Thyroid gland (tissue), 4 donors: Measurements from ENCODE around the gene GRIA1. TPM values are rescaled to one million over a fixed set of nuclear protein-coding genes. Genes with fewer than 3 reads are reported as not detected.

ENCODE experiments used
- DNase-seq, 2 donors: peaks; one replicate each; pipeline ENCODE4 v3.0.0-alpha.2; 2019
- H3K27ac ChIP-seq, 3 donors: fragments of 200-600 bp; sonication (generic); 1 replicate in 2 of 3; 2 replicates in 1 of 3; pipeline ENCODE4 v1.5.1; 2016 to 2019; ENCODE audit warnings: mild to moderate bottlenecking in 1 of 3, moderate library complexity in 1 of 3
- H3K27me3 ChIP-seq: fragments of 200-600 bp; sonication (generic); one replicate; pipeline ENCODE4 v1.5.1; 2019
- H3K36me3 ChIP-seq, 2 donors: fragments of 200-600 bp; sonication (generic); one replicate each; pipeline ENCODE4 v1.5.1; 2016 to 2019
- H3K4me1 ChIP-seq, 2 donors: fragments of 200-600 bp; sonication (generic); one replicate each; pipeline ENCODE4 v1.5.1; 2017 to 2019
- H3K4me3 ChIP-seq, 3 donors: fragments of 200-600 bp; sonication (generic); replicated peaks in 1 of 3; 1 replicate in 2 of 3; 2 replicates in 1 of 3; pipeline ENCODE4 v1.5.1; 2016; ENCODE audit warnings: mild to moderate bottlenecking in 1 of 3
- H3K9me3 ChIP-seq: fragments of 200-600 bp; sonication (generic); one replicate; pipeline ENCODE4 v1.5.1; 2017
- CTCF ChIP-seq, 6 experiments: fragments of 200-600 bp in 3 of 6; fragments of 450-650 bp in 3 of 6; sonication (generic) in 3 of 6; IDR thresholded peaks; one replicate each; pipeline ENCODE4 v1.5.1; 2016 to 2019; ENCODE audit warnings: antibody characterized with exemption in 6 of 6, mild to moderate bottlenecking in 2 of 6, inconsistent platforms in 1 of 6, moderate library complexity in 1 of 6
- POLR2A ChIP-seq, 2 donors: fragments of 450-650 bp; IDR thresholded peaks; one replicate each; pipeline ENCODE4 v1.6.1; 2017; ENCODE audit warnings: antibody characterized with exemption in 2 of 2, mild to moderate bottlenecking in 2 of 2, moderate library complexity in 1 of 2
- WGBS, 2 donors: methylation state at CpG; one replicate each; pipeline ENCODE4 v1.1.5; 2017; 5-methylcytosine and 5-hydroxymethylcytosine counted together
- intact Hi-C: fragments of 100-400 bp; cut with DNase I; formaldehyde crosslinking; loops from one replicate; pipeline ENCODE4 v1.15.1; 2023
- total RNA-seq, 4 donors: library from RNA; depleted of rRNA; stranded (reverse); fragments of >200 nt; gene quantifications; one replicate each; pipeline ENCODE4 v1.2.3, GENCODE V29; 2016

The GRIA1 gene
- total RNA-seq, 4 donors from 2014 or later = 0.21 to 2.6 (median 0.79) TPM

- no peaks in the 10 kb centered on the region for H3K36me3 ChIP-seq
- DNase-seq = no peak
- no peaks in the 10 kb centered on the region for H3K9me3 ChIP-seq
- WGBS, 2 donors = 47 to 71% methylated on average over 4 of the region's 4 CpGs
- H3K27me3 ChIP-seq = no peaks in the 10 kb centered on the region
- H3K4me1 ChIP-seq = no peaks in the 10 kb centered on the region
- intact Hi-C loops = no loop called here
- no peak overlapping the region for H3K27ac ChIP-seq
- TF ChIP-seq POLR2A (IDR thresholded peaks at IDR 0.05) (no peak), CTCF (IDR thresholded peaks at IDR 0.05) (no peak)
- no peak overlapping the region for H3K4me3 ChIP-seq
Observed at GRCh38 chr5:153767221-153768188, 277.0 kb downstream of the GRIA1 start.

- TF ChIP-seq POLR2A (IDR thresholded peaks at IDR 0.05) = no peak
- TF ChIP-seq CTCF (IDR thresholded peaks at IDR 0.05) = no peak
- no peaks in the 10 kb centered on the region for H3K27me3 ChIP-seq
- H3K36me3 ChIP-seq = no peaks in the 10 kb centered on the region
- no peaks in the 10 kb centered on the region for H3K9me3 ChIP-seq
- H3K4me3 ChIP-seq = no peak overlapping the region
- WGBS, 2 donors = 94 to 95% methylated on average over 5 of the region's 5 CpGs
- H3K4me1 ChIP-seq = no peaks in the 10 kb centered on the region
- no peak overlapping the region for H3K27ac ChIP-seq
- DNase-seq = no peak
- intact Hi-C loops = no loop called here
Observed at GRCh38 chr5:153770066-153770465, 279.6 kb downstream of the GRIA1 start.

- no peaks in the 10 kb centered on the region for H3K4me1 ChIP-seq
- intact Hi-C loops = no loop called here
- H3K4me3 ChIP-seq = no peak overlapping the region
- H3K36me3 ChIP-seq = no peaks in the 10 kb centered on the region
- H3K9me3 ChIP-seq = no peaks in the 10 kb centered on the region
- H3K27me3 ChIP-seq = no peaks in the 10 kb centered on the region
- no peak overlapping the region for H3K27ac ChIP-seq
- no peak for DNase-seq
- 78 to 89% methylated on average over 1 of the region's 1 CpG for WGBS, 2 donors
- no peak for TF ChIP-seq CTCF (IDR thresholded peaks at IDR 0.05)
- no peak for TF ChIP-seq POLR2A (IDR thresholded peaks at IDR 0.05)
Observed at GRCh38 chr5:153774686-153775085, 284.2 kb downstream of the GRIA1 start.

- 91 to 96% methylated on average over 7 of the region's 7 CpGs for WGBS, 2 donors
- Histone ChIP-seq H3K9me3 (no peaks in the 10 kb centered on the region), H3K4me1 (no peaks in the 10 kb centered on the region), H3K4me3 (no peak overlapping the region), H3K36me3 (no peaks in the 10 kb centered on the region), H3K27ac (no peak overlapping the region), H3K27me3 (no peaks in the 10 kb centered on the region)
- TF ChIP-seq POLR2A (IDR thresholded peaks at IDR 0.05) (no peak), CTCF (IDR thresholded peaks at IDR 0.05) (no peak)
- DNase-seq = no peak
- intact Hi-C loops = no loop called here
Observed at GRCh38 chr5:153775923-153776322, 285.5 kb downstream of the GRIA1 start.
